ENCODE measurements around the gene UGCG. TPM values are rescaled to one million over a fixed set of nuclear protein-coding genes. Genes with fewer than 3 reads are reported as not detected.

The UGCG gene
- total and polyA plus RNA-seq, 2 of the 4 experiments (the other 2 are of a cell fraction): 84.2 to 104 TPM

GRCh38 chr9:111900151-111900857 lies 3.7 kb downstream of the UGCG start (continued):
- TF ChIP-seq CHD1 (IDR thresholded peaks at IDR 0.05; ENCODE audit: low read depth, low read length) (no peak), POLR2A (IDR thresholded peaks at IDR 0.05; ENCODE audit: low read depth, low read length) (no peak)

- peaks cover 0 to 34% of the 10 kb centered on the region in 2 experiments; a peak in 2 of 4 replicates for H3K79me1 ChIP-seq (ENCODE audit: low read depth in 1 of 2, low read length in 2 of 2)
- H3K23ac ChIP-seq (ENCODE audit: low read depth, low read length): peak overlapping the region; percentile 52; the same call in 1 of the 2 replicates
- dilution Hi-C loops (cut with HindIII; ENCODE audit: low sequenced_read_pairs, unreplicated experiment) (no loop called here), intact Hi-C loops (cut with micrococcal nuclease) (no loop called here), in situ Hi-C loops (cut with MboI; ENCODE audit: low sequenced_read_pairs) (loop anchor here (5.0 kb wide), 1 partner anchor 166 kb away; no protein-coding TSS in a partner anchor)
- H3K9me1 ChIP-seq (ENCODE audit: insufficient read depth, low read length): peaks cover 15% of the 10 kb centered on the region
- H4K20me1 ChIP-seq (ENCODE audit: insufficient read depth, low read length): peaks cover 81% of the 10 kb centered on the region
- 0 out of 2 replicates have a peak overlapping the region, but pooled peaks have one; percentile 7 for H3K4ac ChIP-seq (ENCODE audit: low read depth, low read length)
- TF ChIP-seq BHLHE40 (IDR thresholded peaks at IDR 0.05; ENCODE audit: low read depth, low read length) (no peak), RCOR1 (IDR thresholded peaks at IDR 0.05; ENCODE audit: insufficient replicate concordance, low read length) (no peak), CTCF (conservative IDR thresholded peaks at IDR 0.05; ENCODE audit: low read depth, low read length) (no peak), MAZ (IDR thresholded peaks at IDR 0.05; ENCODE audit: borderline replicate concordance, low read depth, low read length) (no peak), POLR2A (IDR thresholded peaks at IDR 0.05; ENCODE audit: low read depth, low read length) (no peak), RAD21 (IDR thresholded peaks at IDR 0.05; ENCODE audit: low read length) (no peak), CHD1 (IDR thresholded peaks at IDR 0.05; ENCODE audit: low read depth, low read length) (no peak), NFE2L2 (IDR thresholded peaks at IDR 0.05; ENCODE audit: low read depth, low read length) (no peak)
- peak overlapping the region; percentile 98; the same call in 1 of the 2 replicates for H3K4me3 ChIP-seq (ENCODE audit: insufficient read depth, low read depth, low read length)
- H3K4me2 ChIP-seq (ENCODE audit: low read depth, low read length): peak overlapping the region; percentile 100
- H3K18ac ChIP-seq (ENCODE audit: low read depth, low read length): peak overlapping the region; percentile 67
- H2AK9ac ChIP-seq (replicated peaks; ENCODE audit: low read depth, low read length, poor library complexity): no peak overlapping the region
- H2BK120ac ChIP-seq (ENCODE audit: low read depth, low read length): no peak overlapping the region
- no peak overlapping the region for H2BK20ac ChIP-seq (ENCODE audit: low read depth, low read length)
- H4K8ac ChIP-seq (ENCODE audit: low read depth in 2 of 2, low read length in 2 of 2): peak overlapping the region in 1 of 2 experiments; percentile 63; a peak in 1 of 4 replicates
- peak overlapping the region; percentile 41 for H2BK5ac ChIP-seq (ENCODE audit: low read depth, low read length, poor library complexity, severe bottlenecking)
- H3K4me1 ChIP-seq (ENCODE audit: control insufficient read depth, insufficient read depth, low read length): peaks cover 24% of the 10 kb centered on the region
- H3K27me3 ChIP-seq (ENCODE audit: control insufficient read depth, insufficient read depth, low read length): no peaks in the 10 kb centered on the region
- H4K5ac ChIP-seq (ENCODE audit: low read depth, low read length): peak overlapping the region; percentile 59; the same call in 1 of the 2 replicates
- H3K27ac ChIP-seq (ENCODE audit: insufficient read depth, low read length): peak overlapping the region; percentile 81; the same call in 1 of the 2 replicates
- H3K14ac ChIP-seq (replicated peaks; ENCODE audit: low read depth, low read length): no peak overlapping the region; the same call in 1 of the 2 replicates
- H4K91ac ChIP-seq (ENCODE audit: insufficient read depth, low read depth, low read length): 0 out of 2 replicates have a peak overlapping the region, but pooled peaks have one; percentile 12
- no peaks in the 10 kb centered on the region for H3K9me3 ChIP-seq (ENCODE audit: control insufficient read depth, insufficient read depth, low read length)
- no TSS peak for BruUV-seq (replicated peaks)
- ChIA-PET POLR2A (ENCODE audit: unreplicated experiment) (interaction anchor here (2.3 kb wide), 1 partner anchor 173 kb away, joined by 10 read pairs; no protein-coding TSS in a partner anchor), CTCF (interaction anchor here (0.9 kb wide), 1 partner anchor 23 kb away, joined by 5 read pairs; no protein-coding TSS in a partner anchor)
- no peak overlapping the region for H2AFZ ChIP-seq (replicated peaks; ENCODE audit: low read length, poor library complexity)
- H2AK5ac ChIP-seq (ENCODE audit: low read depth, low read length): no peak overlapping the region
- DNase-seq (no peak), ATAC-seq (ENCODE audit: low read depth) (no peak)
- H3K36me3 ChIP-seq (ENCODE audit: control insufficient read depth, insufficient read depth, low read length): peaks cover 8% of the 10 kb centered on the region; the same call in 1 of the 2 replicates
- H3K56ac ChIP-seq (ENCODE audit: extremely low read depth, insufficient read depth, low read length): no peak overlapping the region
- H2BK15ac ChIP-seq (ENCODE audit: low read depth, low read length): no peak overlapping the region; the same call in 2 of the 3 replicates
- H3K9ac ChIP-seq (ENCODE audit: low read depth, low read length): peak overlapping the region; percentile 43; the same call in 1 of the 2 replicates
- WGBS, 2 experiments (ENCODE audit: extremely low coverage in 2 of 2, insufficient read length in 1 of 2): 75% methylated on average over 10 of the region's 15 CpGs; no CpG with 5 or more reads in 1 of the 2 experiments
Observed at GRCh38 chr9:111900858-111901612, 4.4 kb downstream of the UGCG start.
